H9 (cell line): Measurements from ENCODE around the gene DAB2IP. TPM values are rescaled to one million over a fixed set of nuclear protein-coding genes. Genes with fewer than 3 reads are reported as not detected.

ENCODE experiments used
- DNase-seq: peaks from one replicate; pipeline ENCODE4 v3.0.0-alpha.2; 2017
- H2AFZ ChIP-seq: one replicate; pipeline ENCODE4 v1.6.1; 2013; ENCODE audit warnings: mild to moderate bottlenecking, low read length, control low read depth, moderate library complexity
- H2AK5ac ChIP-seq: 2 replicates; pipeline ENCODE4 v1.6.1; 2013; ENCODE audit warnings: low read length, control low read depth, mixed read lengths; ENCODE audit not compliant: insufficient read length
- H2BK120ac ChIP-seq: one replicate; pipeline ENCODE4 v1.6.1; 2013; ENCODE audit warnings: low read depth, mild to moderate bottlenecking, low read length, control low read depth, inconsistent platforms; ENCODE audit not compliant: poor library complexity, severe bottlenecking
- H2BK12ac ChIP-seq: 2 replicates; pipeline ENCODE4 v1.6.1; 2013; ENCODE audit warnings: low read length, control low read depth, mixed read lengths, low read depth; ENCODE audit not compliant: insufficient read length
- H2BK15ac ChIP-seq: 2 replicates; pipeline ENCODE4 v1.6.1; 2013; ENCODE audit warnings: low read depth, low read length, control low read depth
- H2BK20ac ChIP-seq: one replicate; pipeline ENCODE4 v1.6.1; 2013; ENCODE audit warnings: low read depth, mild to moderate bottlenecking, low read length, control low read depth, inconsistent platforms; ENCODE audit not compliant: poor library complexity, severe bottlenecking
- H2BK5ac ChIP-seq: 2 replicates; pipeline ENCODE4 v1.6.1; 2013; ENCODE audit warnings: low read length, control low read depth, mixed read lengths; ENCODE audit not compliant: insufficient read length
- H3K14ac ChIP-seq: 2 replicates; pipeline ENCODE4 v1.6.1; 2013; ENCODE audit warnings: low read length, control low read depth; ENCODE audit not compliant: insufficient read depth
- H3K18ac ChIP-seq: 2 replicates; pipeline ENCODE4 v1.6.1; 2013; ENCODE audit warnings: low read depth, mild to moderate bottlenecking, mixed read lengths, low read length, control low read depth; ENCODE audit not compliant: insufficient read length
- H3K23ac ChIP-seq: 2 replicates; pipeline ENCODE4 v1.6.1; 2013; ENCODE audit warnings: low read length, control low read depth, mixed read lengths, low read depth; ENCODE audit not compliant: insufficient read length
- H3K23me2 ChIP-seq: 2 replicates; pipeline ENCODE4 v1.6.1; 2013; ENCODE audit warnings: low read depth, mild to moderate bottlenecking, mixed read lengths, low read length, control low read depth; ENCODE audit not compliant: insufficient read length, poor library complexity, severe bottlenecking
- H3K27ac ChIP-seq: 2 replicates; pipeline ENCODE4 v1.5.1; 2013; ENCODE audit warnings: low read length, control low read depth, mixed read lengths, low read depth; ENCODE audit not compliant: insufficient read length
- H3K27me3 ChIP-seq: 2 replicates; pipeline ENCODE4 v1.6.1; 2013; ENCODE audit warnings: low read length, control low read depth, inconsistent platforms; ENCODE audit not compliant: insufficient read depth
- H3K4ac ChIP-seq: 2 replicates; pipeline ENCODE4 v1.6.1; 2013; ENCODE audit warnings: low read depth, mild to moderate bottlenecking, control low read depth, inconsistent platforms, low read length, moderate library complexity
- H3K4me1 ChIP-seq: 2 replicates; pipeline ENCODE4 v1.6.1; 2013; ENCODE audit warnings: low read length, control low read depth, inconsistent platforms; ENCODE audit not compliant: insufficient read depth
- H3K4me2 ChIP-seq: 2 replicates; pipeline ENCODE4 v1.6.1; 2013; ENCODE audit warnings: low read length, control low read depth, mixed read lengths; ENCODE audit not compliant: insufficient read length, insufficient read depth
- H3K56ac ChIP-seq: 2 replicates; pipeline ENCODE4 v1.6.1; 2013; ENCODE audit warnings: low read depth, mild to moderate bottlenecking, mixed read lengths, low read length, control low read depth; ENCODE audit not compliant: insufficient read length
- H3K79me1 ChIP-seq: 2 replicates; pipeline ENCODE4 v1.6.1; 2013; ENCODE audit warnings: low read depth, mild to moderate bottlenecking, moderate library complexity, low read length, control low read depth, inconsistent platforms; ENCODE audit not compliant: insufficient read depth, poor library complexity, severe bottlenecking
- H3K79me2 ChIP-seq: 2 replicates; pipeline ENCODE4 v1.6.1; 2013; ENCODE audit warnings: low read length, control low read depth, inconsistent platforms; ENCODE audit not compliant: insufficient read depth
- H3K9ac ChIP-seq: 2 replicates; pipeline ENCODE4 v1.6.1; 2013; ENCODE audit warnings: low read length, control low read depth, mixed read lengths; ENCODE audit not compliant: insufficient read length; ENCODE audit errors: extremely low read depth
- H3K9me3 ChIP-seq: one replicate; pipeline ENCODE4 v1.6.1; 2013; ENCODE audit warnings: low read depth, low read length, inconsistent platforms; ENCODE audit not compliant: control insufficient read depth
- H3T11ph ChIP-seq: one replicate; pipeline ENCODE4 v1.6.1; 2013; ENCODE audit warnings: mild to moderate bottlenecking, low read length, control low read depth, inconsistent platforms
- H4K20me1 ChIP-seq: one replicate; pipeline ENCODE4 v1.6.1; 2013; ENCODE audit not compliant: control insufficient read depth, insufficient read length, insufficient read depth
- H4K5ac ChIP-seq: 2 replicates; pipeline ENCODE4 v1.6.1; 2013; ENCODE audit warnings: low read depth, mild to moderate bottlenecking, mixed read lengths, low read length, control low read depth; ENCODE audit not compliant: insufficient read length
- H4K8ac ChIP-seq: replicated peaks from 2 replicates; pipeline ENCODE4 v1.6.1; 2013; ENCODE audit warnings: low read length, control low read depth, mixed read lengths, low read depth; ENCODE audit not compliant: insufficient read length
- H4K91ac ChIP-seq: 2 replicates; pipeline ENCODE4 v1.6.1; 2013; ENCODE audit warnings: low read depth, mild to moderate bottlenecking, moderate library complexity, mixed read lengths, low read length, control low read depth; ENCODE audit not compliant: insufficient read length
- H3K27ac Mint-ChIP-seq, 3 experiments: 2 replicates in 2 of 3; 3 replicates in 1 of 3; pipeline ENCODE4 v1.8.0; 2020 to 2021; ENCODE audit warnings: mixed read lengths in 3 of 3, mild to moderate bottlenecking in 1 of 3, moderate library complexity in 1 of 3
- H3K27me3 Mint-ChIP-seq: 2 replicates; pipeline ENCODE4 v1.8.0; 2021; ENCODE audit warnings: low read depth, mild to moderate bottlenecking, moderate library complexity, mixed read lengths
- H3K36me3 Mint-ChIP-seq, 3 experiments: 2 replicates in 2 of 3; 3 replicates in 1 of 3; pipeline ENCODE4 v1.8.0; 2020 to 2021; ENCODE audit warnings: low read depth in 3 of 3, mixed read lengths in 3 of 3; ENCODE audit not compliant: insufficient read depth in 1 of 3
- H3K4me1 Mint-ChIP-seq, 2 experiments: 2 replicates each; pipeline ENCODE4 v1.8.0; 2020; ENCODE audit warnings: mixed read lengths in 2 of 2
- H3K4me3 Mint-ChIP-seq, 2 experiments: 2 replicates in 1 of 2; 3 replicates in 1 of 2; pipeline ENCODE4 v1.8.0; 2020 to 2021; ENCODE audit warnings: mild to moderate bottlenecking in 2 of 2, mixed read lengths in 2 of 2, moderate library complexity in 1 of 2
- H3K9me3 Mint-ChIP-seq, 2 experiments: 2 replicates in 1 of 2; 3 replicates in 1 of 2; pipeline ENCODE4 v1.8.0; 2020; ENCODE audit warnings: mild to moderate bottlenecking in 2 of 2, mixed read lengths in 2 of 2, moderate library complexity in 1 of 2
- CTCF ChIP-seq: fragments of 200-600 bp; sonication (generic); conservative IDR thresholded peaks from 3 replicates; pipeline ENCODE4 v1.8.0; 2021; ENCODE audit warnings: antibody characterized with exemption, mild to moderate bottlenecking
- WGBS: extraction: QIAGEN DNeasy Blood & Tissue Kit; methylation state at CpG from one replicate; pipeline ENCODE4 v1.1.7; 2013; ENCODE audit warnings: missing lambda C conversion rate, low lambda C conversion rate, mixed read lengths; ENCODE audit not compliant: insufficient read length; ENCODE audit errors: extremely low coverage; 5-methylcytosine and 5-hydroxymethylcytosine counted together
- total RNA-seq: library from RNA; stranded (reverse); gene quantifications from 2 replicates; pipeline ENCODE4 v1.2.1, GENCODE V29; 2021

The DAB2IP gene
- total RNA-seq, 1 experiment from 2014 or later = 22.6 TPM

GRCh38 chr9:121773954-121774714 is 122.7 kb downstream of the DAB2IP start:
- no peak overlapping the region for H3K27ac ChIP-seq
- no peaks in the 10 kb centered on the region; a peak in 1 of 5 replicates for H3K9me3 Mint-ChIP-seq
- H4K91ac ChIP-seq = no peak overlapping the region
- H3K4me3 Mint-ChIP-seq = no peak overlapping the region
- no peak overlapping the region for H3K14ac ChIP-seq
- H3K23me2 ChIP-seq = no peaks in the 10 kb centered on the region
- H3K27ac Mint-ChIP-seq = no peak overlapping the region
- no peak overlapping the region for H4K5ac ChIP-seq
- no peak overlapping the region for H3K9ac ChIP-seq
- peaks cover 30 to 71% (median 43%) of the 10 kb centered on the region in 3 experiments; a peak in 6 of 7 replicates for H3K36me3 Mint-ChIP-seq
- no peak overlapping the region for H2BK20ac ChIP-seq
- no peak overlapping the region for H4K8ac ChIP-seq
- H3K4me1 ChIP-seq = no peaks in the 10 kb centered on the region
- WGBS = no CpG with 5 or more reads among the region's 19 CpGs
- H3K56ac ChIP-seq = no peak overlapping the region
- H2AFZ ChIP-seq = no peak overlapping the region
- H3K27me3 ChIP-seq = no peaks in the 10 kb centered on the region
- no peak overlapping the region for H3K4ac ChIP-seq
- peaks cover under 1 to 4% of the 10 kb centered on the region in 2 experiments for H3K4me1 Mint-ChIP-seq
- H2AK5ac ChIP-seq = no peak overlapping the region
- TF ChIP-seq CTCF = no peak
- no peak overlapping the region for H3K23ac ChIP-seq
- no peak for DNase-seq
- no peak overlapping the region for H3T11ph ChIP-seq
- H2BK15ac ChIP-seq = no peak overlapping the region
- no peak overlapping the region for H3K4me2 ChIP-seq
- no peaks in the 10 kb centered on the region for H3K27me3 Mint-ChIP-seq
- no peak overlapping the region for H2BK120ac ChIP-seq
- H4K20me1 ChIP-seq = no peaks in the 10 kb centered on the region
- no peak overlapping the region for H3K18ac ChIP-seq
- no peaks in the 10 kb centered on the region for H3K9me3 ChIP-seq
- H3K79me2 ChIP-seq = no peaks in the 10 kb centered on the region
- H2BK5ac ChIP-seq = no peak overlapping the region
- no peak overlapping the region for H2BK12ac ChIP-seq
- H3K79me1 ChIP-seq = no peaks in the 10 kb centered on the region
